K562 (cell line): Measurements from ENCODE around the gene CIB1.

Experiments
- OTX1 ChIP-seq: fragments of 450-650 bp; formaldehyde crosslinking; IDR thresholded peaks from 2 replicates; pipeline ENCODE4 v1.4.0; 2022; ENCODE audit warnings: mild to moderate bottlenecking
- ZNF589 ChIP-seq: fragments of 200-800 bp; sonication (Bioruptor generic); IDR thresholded peaks from 2 replicates; pipeline ENCODE4 v1.6.1; 2016; ENCODE audit warnings: low read depth, missing genetic modification characterization, missing compliant biosample characterization
- TF ChIP-seq, protein P1 (sequence below), 3 experiments: IDR thresholded peaks in 2 of 3; conservative IDR thresholded peaks in 1 of 3; 2 replicates each; pipeline ENCODE4 v1.5.1; 2011 to 2012; ENCODE audit warnings: low read length in 3 of 3, mild to moderate bottlenecking in 3 of 3, control low read depth in 2 of 3, improper control_type of control experiment in 1 of 3, inconsistent platforms in 1 of 3, low read depth in 1 of 3, mixed read lengths in 1 of 3, moderate library complexity in 1 of 3; ENCODE audit not compliant: insufficient read depth in 2 of 3

DNA sequence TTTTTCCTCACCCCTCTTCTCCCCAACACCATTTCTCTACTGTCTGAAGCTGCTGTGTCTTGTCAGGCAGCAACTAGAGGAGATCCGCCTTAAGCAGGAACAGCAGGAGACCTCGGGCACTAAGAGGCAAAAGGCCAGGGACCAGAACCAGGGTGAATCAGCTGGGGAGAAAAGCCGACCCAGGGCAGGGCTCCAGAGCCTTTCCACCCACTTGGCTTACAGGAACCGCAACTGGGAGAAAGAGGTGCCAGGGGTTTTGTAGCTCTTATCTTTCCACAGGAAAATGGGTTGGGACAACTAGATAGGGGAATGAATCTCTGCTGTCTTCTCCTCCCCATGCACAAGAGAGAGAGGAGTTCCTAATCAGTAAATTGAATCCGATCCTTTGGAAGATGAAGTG is 28.7 kb upstream of the CIB1 start:
- TF ChIP-seq OTX1 (no peak), ZNF589 (CRISPR knock-in tag) (no peak)
- TF ChIP-seq, protein P1, sequence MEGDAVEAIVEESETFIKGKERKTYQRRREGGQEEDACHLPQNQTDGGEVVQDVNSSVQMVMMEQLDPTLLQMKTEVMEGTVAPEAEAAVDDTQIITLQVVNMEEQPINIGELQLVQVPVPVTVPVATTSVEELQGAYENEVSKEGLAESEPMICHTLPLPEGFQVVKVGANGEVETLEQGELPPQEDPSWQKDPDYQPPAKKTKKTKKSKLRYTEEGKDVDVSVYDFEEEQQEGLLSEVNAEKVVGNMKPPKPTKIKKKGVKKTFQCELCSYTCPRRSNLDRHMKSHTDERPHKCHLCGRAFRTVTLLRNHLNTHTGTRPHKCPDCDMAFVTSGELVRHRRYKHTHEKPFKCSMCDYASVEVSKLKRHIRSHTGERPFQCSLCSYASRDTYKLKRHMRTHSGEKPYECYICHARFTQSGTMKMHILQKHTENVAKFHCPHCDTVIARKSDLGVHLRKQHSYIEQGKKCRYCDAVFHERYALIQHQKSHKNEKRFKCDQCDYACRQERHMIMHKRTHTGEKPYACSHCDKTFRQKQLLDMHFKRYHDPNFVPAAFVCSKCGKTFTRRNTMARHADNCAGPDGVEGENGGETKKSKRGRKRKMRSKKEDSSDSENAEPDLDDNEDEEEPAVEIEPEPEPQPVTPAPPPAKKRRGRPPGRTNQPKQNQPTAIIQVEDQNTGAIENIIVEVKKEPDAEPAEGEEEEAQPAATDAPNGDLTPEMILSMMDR (IDR thresholded peaks at IDR 0.05 in 2 of 3, conservative IDR thresholded peaks at IDR 0.05 in 1 of 3; ENCODE audit: insufficient read depth in 2 of 3, low read depth in 1 of 3, low read length in 3 of 3): no peak
